Measurements from ENCODE around the gene COL9A3.

The COL9A3 gene

DNA sequence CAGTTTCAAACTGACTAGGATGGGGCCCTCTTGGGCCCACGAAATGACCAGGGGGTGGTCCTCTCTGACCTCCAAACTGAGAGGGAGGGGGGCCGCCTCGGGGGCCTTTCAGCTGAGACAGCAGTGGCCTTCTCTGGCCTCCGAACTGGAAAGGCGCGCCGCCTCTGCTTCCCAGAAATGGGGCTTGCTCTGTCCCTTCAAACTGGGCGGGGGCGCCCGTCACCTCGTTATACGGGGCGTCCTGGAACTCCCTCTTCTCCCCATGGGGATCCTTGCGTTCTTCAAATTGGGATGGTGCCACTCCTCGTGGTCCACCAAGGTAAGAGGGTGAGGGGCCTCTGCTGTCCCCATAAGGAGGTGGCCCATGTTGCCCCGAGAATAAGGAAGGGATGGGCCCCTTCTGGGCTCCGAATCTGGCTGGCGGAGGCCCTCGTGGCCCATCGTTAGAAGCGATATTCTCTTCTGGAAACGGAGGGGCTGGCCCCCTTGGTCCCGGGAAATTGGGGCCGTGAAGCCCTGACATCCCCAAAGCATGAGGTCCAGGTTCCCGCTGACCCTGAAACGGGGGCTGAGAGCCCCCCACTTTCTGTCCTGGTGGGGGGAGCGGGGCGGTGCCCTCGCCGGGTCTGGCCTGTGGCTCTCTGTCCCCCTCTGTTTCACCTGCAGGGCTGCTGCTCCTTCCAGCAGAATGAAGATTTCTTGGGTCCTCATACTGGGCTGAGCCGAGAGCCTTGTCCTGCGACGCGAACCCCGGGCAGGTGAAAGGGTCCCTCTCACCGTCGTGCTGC, 63.5 kb downstream of the COL9A3 start:
- no peak for DNase-seq (ENCODE audit: low spot score)

DNA sequence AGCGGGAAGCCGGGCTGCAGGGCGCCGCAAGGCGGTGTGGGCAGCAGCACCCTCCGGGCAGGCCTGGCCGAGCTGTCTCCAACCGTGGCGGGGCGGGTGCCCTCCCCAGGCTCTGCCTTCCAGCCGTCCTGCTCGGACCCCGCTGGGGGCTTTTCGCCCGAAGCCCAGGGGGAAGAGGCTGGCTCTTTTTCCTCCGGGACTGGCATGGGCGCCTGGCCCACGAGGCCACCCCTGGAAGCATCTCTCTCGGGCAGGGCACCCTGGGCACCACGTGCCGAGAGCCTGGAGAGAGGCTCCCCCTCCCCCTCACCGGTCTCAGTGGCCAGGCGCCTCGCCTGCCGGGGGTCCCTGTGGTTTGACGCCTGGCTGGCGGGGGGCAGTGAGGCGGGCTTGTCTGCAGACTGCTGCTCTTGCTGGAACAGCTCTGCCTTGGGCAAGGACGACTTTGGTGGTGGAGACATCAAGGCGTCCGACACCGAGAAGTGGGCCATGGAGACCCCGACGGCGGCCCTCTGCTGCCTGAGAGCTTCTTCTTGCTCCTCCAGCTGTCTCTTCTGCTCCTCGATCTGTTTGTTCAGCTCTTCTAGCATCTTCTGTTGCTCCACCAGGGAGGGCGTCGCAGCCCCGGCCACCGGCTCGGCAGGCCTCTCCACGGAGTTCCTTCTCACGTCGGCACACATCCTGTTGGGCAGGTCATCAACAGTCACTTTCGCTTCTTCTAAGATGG, 64.2 kb downstream of the COL9A3 start:
- DNase-seq (ENCODE audit: low spot score), result no peak

DNA sequence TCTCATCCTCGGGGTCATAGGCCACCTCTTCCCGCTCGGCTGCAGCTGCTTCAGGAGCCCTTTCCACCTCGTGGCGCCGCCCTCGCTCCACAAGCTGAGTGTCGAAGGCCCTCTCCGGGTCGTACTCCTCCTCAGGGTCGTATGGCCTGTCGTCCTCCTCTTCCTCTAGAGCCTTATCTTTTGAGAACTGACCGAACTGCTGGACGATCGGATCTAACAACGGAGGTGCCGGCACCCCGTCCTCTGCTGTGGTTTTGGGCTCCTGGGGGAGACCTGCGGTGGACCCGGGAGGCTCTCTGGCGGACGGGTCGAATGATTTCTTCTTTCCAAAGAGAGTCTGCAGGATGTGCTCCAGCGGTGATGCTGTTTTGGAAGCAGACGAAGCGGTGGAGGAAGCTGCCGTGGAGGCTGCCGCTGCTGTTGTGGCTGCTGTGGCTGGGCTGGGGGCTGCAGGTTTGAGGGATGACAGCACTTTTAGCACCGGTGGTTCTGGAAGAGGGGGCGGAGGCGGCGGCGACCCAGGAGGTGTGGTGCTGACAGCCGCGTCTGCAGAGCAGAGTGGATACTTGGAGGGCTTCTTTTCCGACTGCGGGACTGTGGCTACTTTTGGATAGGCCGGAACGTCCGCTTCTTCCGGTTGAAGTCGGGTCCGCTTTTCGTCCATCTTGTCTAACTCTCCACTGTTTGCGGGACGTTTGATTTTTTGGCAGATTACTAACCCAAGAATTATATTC, 65.0 kb downstream of the COL9A3 start:
- no peak for DNase-seq (ENCODE audit: low spot score)

DNA sequence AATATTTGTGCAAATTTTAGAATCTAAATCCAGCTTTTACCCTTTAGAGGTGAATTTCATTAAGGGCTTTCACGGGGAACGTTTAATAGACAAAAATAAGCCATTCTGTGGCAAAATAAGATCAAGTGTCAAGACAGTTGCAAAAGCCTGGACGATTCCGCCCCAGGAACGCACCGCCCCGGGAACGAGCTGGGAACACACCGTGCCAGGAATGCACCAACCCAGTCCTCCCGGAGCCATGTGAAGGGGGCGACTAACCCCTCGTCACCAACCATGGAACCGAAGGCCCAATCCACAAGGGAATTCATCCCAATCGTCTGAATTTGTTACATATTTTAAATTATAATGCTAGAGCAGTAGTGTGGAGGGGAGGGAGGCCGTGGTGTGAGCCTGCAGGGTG, 65.6 kb downstream of the COL9A3 start:
- DNase-seq (ENCODE audit: low spot score), result no peak

DNA sequence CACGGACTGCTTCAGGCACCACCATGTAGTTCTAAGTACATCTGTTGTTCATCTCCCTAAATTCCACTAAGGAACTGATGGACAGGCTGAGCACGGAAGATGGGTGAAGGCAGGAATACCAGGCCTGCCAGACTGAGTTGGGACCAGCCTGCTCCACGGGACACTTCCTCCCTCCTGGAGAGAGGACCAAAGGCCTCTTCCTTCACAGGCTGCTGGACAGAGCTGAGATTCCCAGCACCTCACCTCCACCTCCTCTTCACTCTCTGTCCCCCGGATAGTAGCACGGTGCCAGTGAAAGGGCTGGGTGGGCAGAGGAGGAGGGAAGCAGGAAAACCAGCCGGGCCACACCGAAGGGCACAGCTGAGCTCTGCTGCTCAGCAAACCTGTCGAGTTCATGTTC, 67.7 kb downstream of the COL9A3 start:
- no peak for DNase-seq (ENCODE audit: low spot score)

DNA sequence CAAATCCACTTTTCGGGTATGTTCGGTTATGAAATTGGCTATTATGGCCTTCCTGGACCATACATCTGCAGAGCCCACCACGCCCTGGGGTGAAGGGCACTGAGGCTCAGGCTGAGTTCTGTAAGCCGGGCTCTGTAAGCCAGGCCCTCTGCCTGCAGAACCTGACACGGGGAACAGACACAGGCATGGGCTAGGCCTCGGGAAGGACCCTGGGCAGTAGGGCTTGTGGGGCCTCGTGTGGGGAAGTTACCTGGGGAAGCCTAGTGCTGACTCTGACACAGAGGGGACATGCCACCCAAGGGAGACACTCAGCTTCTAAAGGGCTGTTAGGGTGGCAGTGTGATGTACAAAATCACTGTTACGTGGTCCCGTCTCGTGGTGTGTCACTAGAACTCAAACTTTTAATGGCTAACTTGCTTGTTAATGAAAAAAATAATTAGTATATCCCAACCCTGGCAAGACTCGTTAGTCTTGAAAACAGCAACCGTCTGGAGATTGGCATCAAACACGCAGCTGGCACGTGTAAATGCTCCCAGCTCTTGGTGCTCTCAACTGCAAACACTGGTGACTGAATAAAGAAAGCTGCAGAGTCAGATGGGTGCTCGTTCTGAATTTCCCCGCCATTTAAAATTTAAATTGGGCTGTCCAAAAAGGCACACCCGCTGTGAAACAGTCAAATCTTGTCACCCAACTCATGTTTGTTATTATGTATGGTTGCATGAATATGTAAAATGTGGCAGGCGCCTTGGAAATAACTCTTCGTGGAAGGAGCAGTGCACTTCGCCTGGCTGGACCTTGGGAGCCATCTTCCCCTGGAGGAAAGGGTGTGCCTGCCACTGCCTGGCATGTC, 68.4 kb downstream of the COL9A3 start:
- DNase-seq (ENCODE audit: low spot score), result no peak

DNA sequence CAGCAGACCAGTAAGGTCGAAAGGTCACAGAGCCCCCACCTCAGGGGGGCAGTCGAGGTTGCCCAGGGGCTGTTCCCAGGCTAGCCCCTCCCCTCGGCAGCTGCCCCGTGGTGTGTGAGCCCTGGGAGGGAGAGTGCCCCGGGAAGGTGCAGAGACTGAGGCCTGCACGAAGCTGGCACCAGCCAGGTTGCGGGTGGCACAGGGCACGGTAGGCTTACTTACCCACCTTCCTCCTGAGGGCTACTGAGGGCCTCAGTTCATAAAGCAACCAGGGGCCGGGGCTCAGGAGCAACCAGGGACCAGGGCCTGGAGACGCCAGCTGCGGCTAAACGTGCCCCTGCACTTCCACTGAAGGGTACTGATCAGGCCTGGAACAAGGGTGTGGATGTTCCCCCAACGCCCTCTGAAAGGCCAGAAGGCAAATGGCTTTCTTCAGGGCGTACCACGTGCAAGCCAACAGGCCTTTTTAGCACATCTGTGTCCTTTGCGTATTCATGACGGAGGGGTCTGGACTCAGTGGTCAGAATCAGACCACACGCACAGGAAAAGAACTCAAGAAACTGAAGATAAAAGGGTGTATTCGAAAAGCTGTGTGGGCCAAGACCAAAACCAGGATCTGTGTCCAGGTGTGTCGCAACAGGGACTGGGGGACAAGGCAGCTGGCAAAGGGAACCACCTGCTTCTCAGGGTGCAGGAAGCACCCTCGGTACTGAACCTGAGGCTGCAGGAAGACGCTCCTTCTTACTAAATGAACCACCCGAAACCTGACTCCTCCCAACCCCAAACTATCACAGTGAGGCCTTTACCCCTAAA, 69.3 kb downstream of the COL9A3 start:
- DNase-seq (ENCODE audit: low spot score), result no peak

DNA sequence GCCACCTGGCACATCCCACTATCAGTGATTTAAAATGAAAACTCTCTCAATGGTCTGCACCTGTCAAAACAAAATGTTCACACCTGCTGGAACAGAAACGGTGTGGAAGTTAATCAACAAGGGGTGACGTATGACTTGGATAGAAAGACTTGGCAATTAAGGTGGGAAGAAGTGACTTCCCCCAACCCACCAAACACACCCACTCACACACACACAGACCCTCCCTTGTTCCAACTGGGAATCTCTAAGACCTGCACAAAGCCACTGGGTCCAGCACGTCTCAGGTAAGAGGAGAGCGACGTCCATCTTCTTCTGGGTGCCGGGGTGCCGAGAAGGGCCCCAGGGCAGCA, 69.8 kb downstream of the COL9A3 start:
- DNase-seq (ENCODE audit: low spot score), result no peak

DNA sequence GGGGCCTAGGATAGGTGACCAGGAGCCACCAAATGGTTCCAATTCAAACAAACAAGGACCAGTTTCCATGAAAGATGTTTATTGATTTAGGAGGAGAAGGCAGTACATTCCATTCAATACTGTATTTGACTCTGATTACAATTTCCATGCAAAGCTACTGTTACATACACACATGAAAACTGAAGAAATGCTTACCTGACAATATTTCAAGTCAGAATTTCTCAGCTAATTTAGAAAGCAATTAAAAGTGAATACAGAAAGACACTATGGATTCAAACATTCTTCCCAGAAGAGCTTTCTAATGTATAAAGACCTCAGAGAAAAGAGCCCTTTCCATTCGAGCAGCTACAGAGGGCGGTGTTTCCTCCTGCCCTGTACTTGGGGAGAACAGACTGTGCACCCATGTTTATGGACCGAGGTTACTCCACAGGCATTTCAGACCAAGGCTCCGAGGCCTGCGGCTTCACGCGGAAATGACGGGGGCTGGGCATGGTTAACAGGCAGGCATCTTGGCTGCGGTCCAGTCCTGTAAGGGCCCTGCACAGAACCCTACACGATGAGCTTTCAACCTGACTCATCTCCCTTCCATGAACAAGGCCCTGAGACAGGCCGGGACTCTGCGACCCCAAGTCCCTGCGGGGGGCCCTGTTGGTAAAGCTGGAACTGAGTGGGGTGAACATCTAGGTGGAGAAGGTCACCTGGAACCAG, 70.5 kb downstream of the COL9A3 start:
- peak; percentile 61 for DNase-seq (ENCODE audit: low spot score)

DNA sequence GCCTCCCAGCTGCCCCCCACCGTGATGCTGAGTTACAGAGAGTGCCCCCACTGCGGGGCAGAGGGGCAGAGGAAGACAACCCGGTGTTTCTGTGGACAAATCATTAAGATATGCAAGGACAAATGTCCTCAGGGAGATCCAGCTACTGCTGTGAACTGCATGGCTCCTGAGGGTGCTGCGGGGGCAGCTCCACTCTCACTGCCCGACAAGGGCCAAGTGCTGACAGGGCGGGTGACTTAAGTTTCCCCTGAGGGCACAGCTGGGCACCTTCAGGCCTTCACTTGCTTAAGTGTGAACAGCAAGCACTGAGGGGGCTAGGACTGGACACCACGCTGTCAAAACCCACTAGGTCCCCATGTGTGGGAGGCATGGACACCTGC, 71.0 kb downstream of the COL9A3 start:
- DNase-seq (ENCODE audit: low spot score), result no peak

DNA sequence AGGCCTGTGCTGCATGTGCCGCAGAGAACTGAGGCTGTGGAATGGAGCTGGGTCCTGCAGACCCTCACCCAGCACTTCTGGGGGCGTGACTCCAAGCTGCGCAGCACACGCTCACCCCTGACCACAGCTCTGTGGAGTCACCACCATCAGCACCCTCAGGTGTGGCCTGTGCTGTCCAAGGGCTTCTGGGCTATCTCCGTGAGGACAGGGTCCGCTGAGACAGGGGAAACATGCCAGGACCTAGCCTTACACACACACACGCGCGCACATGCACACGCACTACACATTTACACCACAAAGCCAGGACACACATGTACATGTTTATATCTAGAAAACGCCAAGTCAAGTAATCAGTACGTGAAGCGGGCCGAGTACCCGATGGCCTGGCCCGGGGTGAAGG, 71.6 kb downstream of the COL9A3 start:
- DNase-seq (ENCODE audit: low spot score), result no peak

DNA sequence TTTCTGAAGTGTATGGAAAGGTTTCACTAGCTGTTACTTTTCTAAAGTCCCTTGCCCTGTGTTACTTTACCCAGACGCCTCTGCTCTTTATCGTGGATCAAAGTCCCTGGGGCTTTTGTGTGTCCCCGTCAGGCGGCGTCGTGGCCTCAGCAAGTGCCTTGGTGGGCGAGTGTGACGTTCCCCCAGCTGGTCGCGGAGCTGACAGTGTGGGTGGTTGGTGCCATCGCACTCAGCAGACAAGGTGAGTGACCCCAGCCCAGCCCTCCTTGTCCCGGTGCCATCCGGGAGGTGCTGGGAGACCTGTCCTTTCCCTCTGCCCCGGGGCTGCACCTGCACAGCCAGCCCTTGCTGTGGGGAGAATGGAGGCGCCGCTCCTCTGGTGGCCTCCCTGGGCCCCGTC, 72.1 kb downstream of the COL9A3 start:
- no peak for DNase-seq (ENCODE audit: low spot score)

DNA sequence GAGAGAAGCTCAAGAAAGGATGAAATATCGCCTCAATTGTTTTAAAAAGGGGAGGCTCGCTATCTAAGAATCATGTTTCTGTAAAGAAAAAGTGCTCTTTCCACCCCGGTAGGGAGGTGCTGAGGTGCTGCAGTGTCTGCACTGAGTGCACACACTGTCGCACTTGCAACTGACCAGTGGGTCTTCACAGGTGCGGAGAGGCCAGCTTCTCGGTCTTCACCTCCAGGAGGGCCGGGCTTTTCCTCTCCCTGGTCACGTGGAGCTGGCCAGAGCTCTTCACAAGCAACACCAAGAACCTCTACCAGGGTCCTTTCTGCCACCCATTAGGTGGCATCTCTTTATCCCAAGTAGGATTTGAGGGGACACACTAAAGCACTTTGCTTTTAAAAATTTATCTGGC, 72.6 kb downstream of the COL9A3 start:
- no peak for DNase-seq (ENCODE audit: low spot score)

DNA sequence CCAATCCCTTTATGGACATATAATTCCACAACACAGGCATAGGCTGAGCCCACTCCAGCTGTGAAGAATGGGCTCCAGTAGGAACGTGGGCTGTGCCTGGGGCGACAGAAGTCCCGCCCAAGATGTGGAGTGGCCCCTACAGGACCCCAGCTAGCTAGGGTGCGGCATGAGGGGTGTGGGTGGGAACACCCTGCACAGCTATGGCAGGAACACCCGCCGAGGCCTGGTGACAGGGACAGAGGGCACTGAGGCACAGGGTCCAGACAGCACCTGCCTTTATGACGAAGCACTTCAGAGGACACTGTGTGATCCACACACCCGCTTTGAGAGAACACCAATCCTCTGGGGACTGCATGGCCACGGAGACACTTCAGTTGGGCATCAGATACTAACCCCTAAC, 73.0 kb downstream of the COL9A3 start:
- DNase-seq (ENCODE audit: low spot score), result no peak

DNA sequence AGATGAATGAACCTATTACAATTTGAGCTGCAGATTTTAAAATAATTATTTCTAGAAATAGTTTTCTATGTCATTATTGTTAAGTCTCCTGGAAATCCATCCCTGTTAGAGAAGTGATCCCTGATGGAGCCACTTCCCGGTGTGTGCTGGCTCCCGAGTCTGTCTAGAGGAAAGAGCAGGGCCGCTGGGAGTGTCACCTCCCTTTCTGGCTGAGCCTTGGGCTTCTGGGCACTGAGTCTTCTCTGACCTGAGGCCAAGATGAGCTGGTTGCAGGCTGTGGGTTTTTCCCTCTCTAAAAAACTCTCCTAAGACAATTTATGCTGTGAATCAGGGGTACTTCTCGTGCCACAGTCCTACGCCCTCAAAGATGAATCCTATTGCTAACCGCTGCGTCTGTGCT, 73.6 kb downstream of the COL9A3 start:
- no peak for DNase-seq (ENCODE audit: low spot score)

Measured in kidney capillary endothelial cell (primary cell).